Testis (tissue), 3 donors: ENCODE measurements around the gene ZFP42. TPM values are rescaled to one million over a fixed set of nuclear protein-coding genes. Genes with fewer than 3 reads are reported as not detected.

Experiments
- DNase-seq: peaks from one replicate; pipeline ENCODE4 v3.0.0-alpha.2; 2019
- H3K27ac ChIP-seq, 2 donors: fragments of 200-600 bp; sonication (generic); one replicate each; pipeline ENCODE4 v1.5.1; 2019
- H3K27me3 ChIP-seq: fragments of 200-600 bp; sonication (generic); one replicate; pipeline ENCODE4 v1.5.1; 2019
- H3K36me3 ChIP-seq: fragments of 200-600 bp; sonication (generic); one replicate; pipeline ENCODE4 v1.5.1; 2017; ENCODE audit warnings: low read depth; ENCODE audit errors: missing control alignments
- H3K4me1 ChIP-seq: fragments of 200-600 bp; sonication (generic); one replicate; pipeline ENCODE4 v1.5.1; 2019
- H3K4me3 ChIP-seq, 2 donors: fragments of 200-600 bp; sonication (generic); one replicate each; pipeline ENCODE4 v1.5.1; 2017 to 2019
- H3K9me3 ChIP-seq: fragments of 200-600 bp; sonication (generic); one replicate; pipeline ENCODE4 v1.5.1; 2017
- CTCF ChIP-seq, 3 experiments: fragments of 450-650 bp in 2 of 3; fragments of 200-600 bp in 1 of 3; sonication (generic) in 1 of 3; IDR thresholded peaks; one replicate each; pipeline ENCODE4 v1.5.1; 2016 to 2019; ENCODE audit warnings: antibody characterized with exemption in 3 of 3, mild to moderate bottlenecking in 2 of 3, moderate library complexity in 1 of 3
- POLR2A ChIP-seq: fragments of 450-650 bp; IDR thresholded peaks from one replicate; pipeline ENCODE4 v1.6.1; 2017; ENCODE audit warnings: antibody characterized with exemption, mild to moderate bottlenecking, moderate library complexity
- WGBS, 2 donors: methylation state at CpG; one replicate each; pipeline ENCODE4 v1.1.5; 2018; 5-methylcytosine and 5-hydroxymethylcytosine counted together
- intact Hi-C: fragments of 100-400 bp; cut with DNase I; formaldehyde crosslinking; loops from one replicate; pipeline ENCODE4 v1.15.1; 2023; ENCODE audit warnings: low total_unique reads
- polyA plus RNA-seq: library from polyadenylated mRNA; stranded (reverse); fragments of 350-450 nt; fragmentation: Illumina TruSeq; extraction: RNeasy Lipid Tissue Mini Kit (QIAGEN cat#74804); gene quantifications from one replicate; pipeline ENCODE4 v1.2.3, GENCODE V29; 2014; ENCODE audit warnings: low read depth, low replicate concordance; ENCODE audit not compliant: insufficient read depth
- total RNA-seq, 2 donors: library from RNA; depleted of rRNA; stranded (reverse); fragments of >200 nt; gene quantifications; one replicate each; pipeline ENCODE4 v1.2.3, GENCODE V29; 2016

ZFP42 gene
- total and polyA plus RNA-seq, 3 donors from 2014 or later = 1.2 to 3.3 (median 2.2) TPM

GRCh38 chr4:188032170-188032569, 36.6 kb downstream of the ZFP42 start:
- WGBS, 2 donors = 28 to 38% methylated on average over 12 of the region's 12 CpGs
- Histone ChIP-seq H3K9me3 (no peaks in the 10 kb centered on the region), H3K27me3 (no peaks in the 10 kb centered on the region), H3K36me3 (no peaks in the 10 kb centered on the region), H3K27ac (no peak overlapping the region), H3K4me1 (no peaks in the 10 kb centered on the region), H3K4me3 (no peak overlapping the region)
- TF ChIP-seq POLR2A (no peak), CTCF (IDR thresholded peaks at IDR 0.05) (no peak)
- intact Hi-C loops = no loop called here
- DNase-seq = no peak

GRCh38 chr4:188032583-188032982, 37.0 kb downstream of the ZFP42 start:
- intact Hi-C loops = no loop called here
- TF ChIP-seq POLR2A = no peak
- TF ChIP-seq CTCF (IDR thresholded peaks at IDR 0.05) = no peak
- DNase-seq = no peak
- no peak overlapping the region for H3K27ac ChIP-seq
- no peaks in the 10 kb centered on the region for H3K4me1 ChIP-seq
- 32 to 38% methylated on average over 16 of the region's 16 CpGs for WGBS, 2 donors
- H3K36me3 ChIP-seq = no peaks in the 10 kb centered on the region
- no peak overlapping the region for H3K4me3 ChIP-seq
- H3K27me3 ChIP-seq = no peaks in the 10 kb centered on the region
- H3K9me3 ChIP-seq = no peaks in the 10 kb centered on the region

GRCh38 chr4:188037003-188037713, 41.6 kb downstream of the ZFP42 start:
- intact Hi-C loops = no loop called here
- DNase-seq = no peak

GRCh38 chr4:188041721-188042120, 46.1 kb downstream of the ZFP42 start:
- peak; percentile 43 for DNase-seq
- H3K36me3 ChIP-seq = no peaks in the 10 kb centered on the region
- H3K27ac ChIP-seq = no peak overlapping the region
- no peaks in the 10 kb centered on the region for H3K9me3 ChIP-seq
- intact Hi-C loops = no loop called here
- TF ChIP-seq POLR2A = no peak
- no peak for TF ChIP-seq CTCF (IDR thresholded peaks at IDR 0.05)
- WGBS, 2 donors = 68 to 70% methylated on average over 21 of the region's 21 CpGs
- peak overlapping the region; percentile 34 to 50 for H3K4me3 ChIP-seq
- H3K27me3 ChIP-seq = no peaks in the 10 kb centered on the region
- H3K4me1 ChIP-seq = no peaks in the 10 kb centered on the region

More at GRCh38 chr4:188037003-188037713, 41.6 kb downstream of the ZFP42 start:
- Histone ChIP-seq H3K4me3 (no peak overlapping the region), H3K36me3 (no peaks in the 10 kb centered on the region), H3K4me1 (no peaks in the 10 kb centered on the region), H3K27me3 (no peaks in the 10 kb centered on the region), H3K9me3 (no peaks in the 10 kb centered on the region), H3K27ac (no peak overlapping the region)
- WGBS, 2 donors = 72 to 76% methylated on average over 12 of the region's 12 CpGs
- no peak for TF ChIP-seq POLR2A
- no peak for TF ChIP-seq CTCF (IDR thresholded peaks at IDR 0.05)

GRCh38 chr4:188042191-188042590, 46.6 kb downstream of the ZFP42 start:
- no peaks in the 10 kb centered on the region for H3K4me1 ChIP-seq
- peak overlapping the region; percentile 34 to 50 for H3K4me3 ChIP-seq
- no peaks in the 10 kb centered on the region for H3K36me3 ChIP-seq
- TF ChIP-seq CTCF (IDR thresholded peaks at IDR 0.05) = no peak
- no peak for TF ChIP-seq POLR2A
- no peaks in the 10 kb centered on the region for H3K9me3 ChIP-seq
- WGBS, 2 donors = 42 to 55% methylated on average over 15 of the region's 15 CpGs
- no peak for DNase-seq
- intact Hi-C loops = no loop called here
- H3K27me3 ChIP-seq = no peaks in the 10 kb centered on the region
- H3K27ac ChIP-seq = no peak overlapping the region
